SK-N-SH (cell line): ENCODE measurements around the gene PLP2. TPM values are rescaled to one million over a fixed set of nuclear protein-coding genes. Genes with fewer than 3 reads are reported as not detected.
"Not testable (repeated sequence)": the region's sequence is repeated elsewhere in the genome, so short reads cannot be mapped to it uniquely, and the experiment has no call there.

Source experiments
- CTCF ChIA-PET: fragments of 300-600, 350-600 bp; formaldehyde crosslinking; extraction: SDS; loops from one replicate; lab custom pipeline; 2021; lab: Yijun Ruan, JAX
- POLR2A ChIA-PET: fragments of 350-600 bp; sonication (Branson Sonifier 250); formaldehyde crosslinking; extraction: SDS; loops from one replicate; lab custom pipeline; 2020; ENCODE audit warnings: antibody characterized with exemption, inconsistent platforms; lab: Yijun Ruan, JAX
- DNase-seq: peaks from one replicate; pipeline ENCODE4 v3.0.0; 2012
- H2AFZ ChIP-seq: fragments of 200-600 bp; sonication (generic); 2 replicates; pipeline ENCODE4 v1.8.1; 2016; ENCODE audit warnings: antibody characterized with exemption, mild to moderate bottlenecking, low read depth
- H3F3A ChIP-seq: fragments of 200-600 bp; sonication (generic); replicated peaks from 2 replicates; pipeline ENCODE3; 2016; ENCODE audit warnings: antibody characterized with exemption, mild to moderate bottlenecking; ENCODE audit not compliant: insufficient read depth
- H3K27ac ChIP-seq, 2 experiments: fragments of 200-500 bp in 1 of 2; fragments of 200-600 bp in 1 of 2; sonication (Bioruptor generic) in 1 of 2; sonication (generic), shearing (Covaris generic) in 1 of 2; 2 replicates each; pipeline versions ENCODE4 v1.5.1 to v1.6.1; 2014 to 2016; ENCODE audit warnings: low read depth in 2 of 2, inconsistent platforms in 1 of 2, low read length in 1 of 2, mild to moderate bottlenecking in 1 of 2, mixed read lengths in 1 of 2
- H3K27me3 ChIP-seq: fragments of 200-600 bp; sonication (generic), shearing (Covaris generic); 2 replicates; pipeline ENCODE4 v1.6.1; 2016; ENCODE audit warnings: mixed run types; ENCODE audit not compliant: insufficient read depth
- H3K36me3 ChIP-seq, 2 experiments: fragments of 200-500 bp in 1 of 2; fragments of 200-600 bp in 1 of 2; sonication (Bioruptor generic) in 1 of 2; sonication (generic) in 1 of 2; replicated peaks in 1 of 2; 2 replicates each; pipeline versions ENCODE3 to v1.5.1; 2014 to 2016; ENCODE audit warnings: low read length in 1 of 2, mild to moderate bottlenecking in 1 of 2; ENCODE audit not compliant: insufficient read depth in 2 of 2, control insufficient read depth in 1 of 2
- H3K4me1 ChIP-seq, 2 experiments: fragments of 200-500 bp in 1 of 2; fragments of 200-600 bp in 1 of 2; sonication (Bioruptor generic) in 1 of 2; sonication (generic), shearing (Covaris generic) in 1 of 2; 2 replicates each; pipeline versions ENCODE4 v1.5.1 to v1.6.1; 2014 to 2016; ENCODE audit warnings: low read depth in 1 of 2, low read length in 1 of 2, mixed run types in 1 of 2; ENCODE audit not compliant: insufficient read depth in 2 of 2, control insufficient read depth in 1 of 2
- H3K4me2 ChIP-seq: fragments of 200-600 bp; sonication (generic), shearing (Covaris generic); 2 replicates; pipeline ENCODE4 v1.6.1; 2017; ENCODE audit warnings: mixed run types
- H3K4me3 ChIP-seq, 2 experiments: fragments of 200-500 bp in 1 of 2; fragments of 200-600 bp in 1 of 2; sonication (Bioruptor generic) in 1 of 2; sonication (generic), shearing (Covaris generic) in 1 of 2; 2 replicates each; pipeline versions ENCODE4 v1.5.1 to v1.8.1; 2014 to 2016; ENCODE audit warnings: low read depth in 2 of 2, inconsistent platforms in 1 of 2, low read length in 1 of 2, mild to moderate bottlenecking in 1 of 2, mixed read lengths in 1 of 2, moderate library complexity in 1 of 2
- H3K79me2 ChIP-seq: fragments of 200-600 bp; sonication (generic); 2 replicates; pipeline ENCODE4 v1.8.1; 2017; ENCODE audit warnings: mild to moderate bottlenecking; ENCODE audit not compliant: insufficient read depth
- H3K9ac ChIP-seq: fragments of 200-600 bp; sonication (generic); 2 replicates; pipeline ENCODE4 v1.6.1; 2017; ENCODE audit warnings: mixed run types
- H3K9me2 ChIP-seq: fragments of 200-600 bp; sonication (generic); 2 replicates; pipeline ENCODE4 v1.6.1; 2017; ENCODE audit warnings: mixed run types
- H3K9me3 ChIP-seq: fragments of 200-600 bp; sonication (generic); 2 replicates; pipeline ENCODE4 v1.6.1; 2017; ENCODE audit warnings: mixed run types, mild to moderate bottlenecking, moderate library complexity
- H4K20me1 ChIP-seq: fragments of 200-600 bp; sonication (generic); 2 replicates; pipeline ENCODE4 v1.6.1; 2017; ENCODE audit warnings: mild to moderate bottlenecking, mixed run types; ENCODE audit not compliant: insufficient read depth
- CTCF ChIP-seq: fragments of 200-600 bp; sonication (generic); IDR thresholded peaks from 2 replicates; pipeline ENCODE4 v1.6.1; 2017; ENCODE audit warnings: antibody characterized with exemption, mild to moderate bottlenecking, moderate library complexity
- NFIC ChIP-seq: IDR thresholded peaks from 2 replicates; pipeline ENCODE4 v1.4.0; 2012; ENCODE audit warnings: borderline replicate concordance
- SMC3 ChIP-seq: IDR thresholded peaks from 2 replicates; pipeline ENCODE4 v1.6.1; 2012; ENCODE audit warnings: low read depth, low read length, improper control_type of control experiment
- USF2 ChIP-seq: fragments of 150-350 bp; IDR thresholded peaks from 2 replicates; pipeline ENCODE4 v1.6.1; 2017; ENCODE audit warnings: antibody characterized with exemption, low read length, low read depth, borderline replicate concordance
- YY1 ChIP-seq: IDR thresholded peaks from 2 replicates; pipeline ENCODE4 v1.4.0; 2012; ENCODE audit warnings: low read depth, mild to moderate bottlenecking
- WGBS: methylation state at CpG from one replicate; pipeline ENCODE4 v1.1.6; 2017; ENCODE audit warnings: low lambda C conversion rate; 5-methylcytosine and 5-hydroxymethylcytosine counted together
- polyA plus RNA-seq, 3 experiments: library from polyadenylated mRNA; depleted of rRNA; stranded (reverse); fragments of >200 nt; gene quantifications; 2 replicates each; pipeline ENCODE4 v1.2.3, GENCODE V29; 2012
- TF ChIP-seq, protein P1 (sequence below): IDR thresholded peaks from 2 replicates; pipeline ENCODE4; 2012

The PLP2 gene
- polyA plus RNA-seq, 1 of the 3 experiments (the other 2 are of a cell fraction): 146 TPM

DNA sequence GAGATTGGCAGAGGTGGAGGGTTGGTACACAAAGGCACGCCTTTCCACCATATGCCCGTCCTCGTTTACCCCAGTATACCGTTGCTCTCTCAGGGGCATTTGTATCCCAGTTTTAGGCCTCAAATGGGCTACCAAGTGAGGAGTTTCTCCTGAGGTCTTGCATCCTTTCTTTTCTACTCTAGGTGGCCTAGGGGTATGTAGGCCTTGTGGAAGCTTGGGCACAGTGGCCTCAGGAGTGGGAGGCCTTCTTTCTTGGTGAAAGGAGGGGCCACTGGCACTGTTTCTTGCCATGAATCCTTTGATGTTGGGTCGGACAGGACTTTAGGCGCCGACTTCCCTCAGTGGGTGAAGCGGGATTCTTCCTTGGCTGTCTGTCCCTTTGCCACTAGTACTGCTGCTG lies 24.4 kb upstream of the PLP2 start (continued):
- no peak for TF ChIP-seq CTCF
- no peak for TF ChIP-seq USF2
- TF ChIP-seq, all 33 proteins: peak for 0

DNA sequence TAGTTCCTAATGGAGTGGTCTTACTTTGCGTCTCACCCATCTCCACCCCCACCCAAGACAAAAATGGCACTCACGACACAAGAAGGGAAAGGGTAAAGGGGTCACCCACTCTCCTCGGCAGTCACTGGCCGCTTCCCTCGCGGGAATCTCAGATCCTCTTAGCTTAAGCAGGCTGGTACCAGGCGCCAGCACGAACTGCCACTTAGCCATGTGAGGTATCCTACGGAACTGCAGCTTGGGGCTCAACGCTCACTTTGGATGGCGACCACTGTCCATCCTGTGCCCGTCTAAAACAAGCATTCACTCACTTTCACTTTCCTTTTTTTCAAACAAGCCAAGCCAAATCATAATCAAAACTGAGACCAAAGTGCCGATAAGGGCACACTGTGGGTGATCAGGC lies 23.8 kb upstream of the PLP2 start:
- POLR2A ChIA-PET: no interaction called here
- no peaks in the 10 kb centered on the region for H3K36me3 ChIP-seq

DNA sequence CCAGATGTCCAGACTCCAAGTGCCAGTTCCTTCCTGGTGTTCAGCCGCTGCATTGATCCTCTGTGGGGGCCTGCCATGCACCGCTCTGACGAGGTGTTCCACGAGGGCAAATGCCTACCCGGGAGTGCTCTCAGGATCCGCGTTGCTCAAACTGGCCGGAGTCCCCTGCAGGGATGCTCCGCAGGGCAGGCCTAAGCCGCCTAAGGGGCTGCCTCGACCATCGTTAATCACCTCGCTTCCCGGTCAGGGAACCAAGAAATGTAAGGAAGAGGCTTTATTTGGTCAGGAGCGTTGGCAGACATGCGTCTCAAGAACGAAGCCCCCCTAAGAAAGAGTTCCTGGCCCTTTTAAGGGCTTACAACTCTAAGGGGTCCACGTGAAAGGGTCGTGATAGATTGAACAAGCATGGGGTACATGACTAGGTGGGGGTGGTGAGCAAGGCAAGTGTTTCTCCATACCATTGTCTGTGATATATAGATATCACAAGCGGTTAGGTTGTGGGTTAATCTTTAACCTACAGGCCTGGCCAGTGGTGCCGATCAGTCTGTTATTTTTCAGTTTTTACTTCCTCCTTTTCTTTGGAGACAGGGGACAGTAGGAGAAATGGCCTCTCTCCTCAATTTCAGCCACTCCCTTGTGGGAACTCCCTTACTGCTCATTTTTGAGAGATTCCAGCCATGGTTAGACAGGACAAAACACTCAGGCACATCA lies 23.2 kb upstream of the PLP2 start:
- DNase-seq, H3K79me2 ChIP-seq, H4K20me1 ChIP-seq, H3K4me3 ChIP-seq, POLR2A ChIA-PET, H3K9ac ChIP-seq, H3K36me3 ChIP-seq, H3K4me1 ChIP-seq, H3K27ac ChIP-seq, H3K9me2 ChIP-seq, H3F3A ChIP-seq, H2AFZ ChIP-seq, H3K9me3 ChIP-seq, H3K4me2 ChIP-seq: not testable (repeated sequence)
- 52% methylated on average over 16 of the region's 21 CpGs for WGBS
- CTCF ChIA-PET: interaction anchor here (1.3 kb wide), 1 partner anchor 15 kb away, joined by 4 read pairs; no protein-coding TSS in a partner anchor
- H3K27me3 ChIP-seq: peaks cover 24% of the 10 kb centered on the region

More for the DNA sequence above, 23.8 kb upstream of the PLP2 start:
- Histone ChIP-seq H3K9me2 (no peaks in the 10 kb centered on the region), H3K27me3 (peaks cover 24% of the 10 kb centered on the region), H3K27ac (no peak overlapping the region), H3K9ac (no peak overlapping the region), H3K4me2 (no peak overlapping the region; the same call in 1 of the 2 replicates), H3K79me2 (no peaks in the 10 kb centered on the region), H2AFZ (no peak overlapping the region), H3K9me3 (no peaks in the 10 kb centered on the region), H3F3A (no peaks in the 10 kb centered on the region), H3K4me3 (no peak overlapping the region), H3K4me1 (no peaks in the 10 kb centered on the region), H4K20me1 (no peaks in the 10 kb centered on the region)
- WGBS: 63% methylated on average over 13 of the region's 13 CpGs
- CTCF ChIA-PET: no interaction called here
- TF ChIP-seq YY1: no peak
- TF ChIP-seq NFIC: no peak
- TF ChIP-seq SMC3: no peak
- no peak for TF ChIP-seq USF2
- TF ChIP-seq, protein P1, sequence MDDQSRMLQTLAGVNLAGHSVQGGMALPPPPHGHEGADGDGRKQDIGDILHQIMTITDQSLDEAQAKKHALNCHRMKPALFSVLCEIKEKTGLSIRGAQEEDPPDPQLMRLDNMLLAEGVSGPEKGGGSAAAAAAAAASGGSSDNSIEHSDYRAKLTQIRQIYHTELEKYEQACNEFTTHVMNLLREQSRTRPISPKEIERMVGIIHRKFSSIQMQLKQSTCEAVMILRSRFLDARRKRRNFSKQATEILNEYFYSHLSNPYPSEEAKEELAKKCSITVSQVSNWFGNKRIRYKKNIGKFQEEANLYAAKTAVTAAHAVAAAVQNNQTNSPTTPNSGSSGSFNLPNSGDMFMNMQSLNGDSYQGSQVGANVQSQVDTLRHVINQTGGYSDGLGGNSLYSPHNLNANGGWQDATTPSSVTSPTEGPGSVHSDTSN: no peak
- no peak for DNase-seq

GRCh38 chrX:49149291-49149690 lies 22.4 kb upstream of the PLP2 start:
- POLR2A ChIA-PET, H3K4me2 ChIP-seq, DNase-seq, H4K20me1 ChIP-seq, H3K9me3 ChIP-seq, H3K4me3 ChIP-seq, H3K9me2 ChIP-seq, H3F3A ChIP-seq, H3K36me3 ChIP-seq, H3K4me1 ChIP-seq, H2AFZ ChIP-seq, H3K79me2 ChIP-seq, H3K27ac ChIP-seq, H3K9ac ChIP-seq: not testable (repeated sequence)
- peaks cover 24% of the 10 kb centered on the region for H3K27me3 ChIP-seq
- CTCF ChIA-PET: interaction anchor here (1.3 kb wide), 1 partner anchor 14 kb away, joined by 4 read pairs; no protein-coding TSS in a partner anchor
- 74% methylated on average over 14 of the region's 14 CpGs for WGBS
